OCI-LY7 (cell line): ENCODE results near the gene NUP210. TPM values are rescaled to one million over a fixed set of nuclear protein-coding genes. Genes with fewer than 3 reads are reported as not detected.

ENCODE experiments used
- BruUV-seq: library from RNA; stranded (reverse); fragments of 400-500 nt; replicated peaks from 2 replicates; lab custom pipeline; 2021; lab: Mats Ljungman, UMichigan
- CTCF ChIA-PET: fragments of 300-600 bp; sonication (Branson Sonifier 250); formaldehyde crosslinking; loops from one replicate; lab custom pipeline; 2022; ENCODE audit warnings: antibody characterized with exemption; ENCODE audit not compliant: unreplicated experiment; lab: Charles Lee
- POLR2A ChIA-PET: fragments of 300-600 bp; sonication (Branson Sonifier 250); formaldehyde crosslinking; loops from one replicate; lab custom pipeline; 2022; ENCODE audit warnings: antibody characterized with exemption; lab: Charles Lee
- DNase-seq: peaks from one replicate; pipeline ENCODE4 v3.0.0-alpha.2; 2015; ENCODE audit warnings: low spot score
- H2AFZ ChIP-seq: fragments of 200-600 bp; sonication (generic), shearing (Covaris generic); 2 replicates; pipeline ENCODE4 v1.6.1; 2014; ENCODE audit warnings: mild to moderate bottlenecking, antibody characterized with exemption, low read length, moderate library complexity
- H3K27ac ChIP-seq: fragments of 200-600 bp; sonication (generic); 2 replicates; pipeline ENCODE4 v1.5.1; 2014; ENCODE audit warnings: mixed run types, low read depth, mild to moderate bottlenecking, moderate library complexity, low read length, inconsistent platforms; ENCODE audit not compliant: poor library complexity, severe bottlenecking
- H3K36me3 ChIP-seq: fragments of 200-600 bp; sonication (generic); 2 replicates; pipeline ENCODE4 v1.6.1; 2014; ENCODE audit warnings: mild to moderate bottlenecking, antibody characterized with exemption, low read length, moderate library complexity, mixed read lengths; ENCODE audit not compliant: insufficient read depth
- H3K4me1 ChIP-seq: fragments of 200-600 bp; sonication (generic); 2 replicates; pipeline ENCODE4 v1.5.1; 2014; ENCODE audit warnings: mild to moderate bottlenecking, low read length; ENCODE audit not compliant: insufficient read depth, poor library complexity, severe bottlenecking
- H3K4me2 ChIP-seq: fragments of 200-600 bp; sonication (generic); 2 replicates; pipeline ENCODE4 v1.6.1; 2014; ENCODE audit warnings: mild to moderate bottlenecking, low read length
- H3K4me3 ChIP-seq: fragments of 200-600 bp; sonication (generic); 2 replicates; pipeline ENCODE4 v1.5.1; 2014; ENCODE audit warnings: mild to moderate bottlenecking, low read depth, low read length; ENCODE audit not compliant: poor library complexity, severe bottlenecking
- H3K79me2 ChIP-seq: fragments of 200-600 bp; sonication (generic); 2 replicates; pipeline ENCODE4 v1.6.1; 2016; ENCODE audit warnings: low read depth, mild to moderate bottlenecking, low read length, moderate library complexity, mixed read lengths; ENCODE audit not compliant: insufficient read depth
- H3K9me2 ChIP-seq: fragments of 200-600 bp; sonication (generic); 2 replicates; pipeline ENCODE4 v1.6.1; 2016; ENCODE audit warnings: mild to moderate bottlenecking, low read length, mixed read lengths; ENCODE audit not compliant: insufficient read depth
- H3K9me3 ChIP-seq: fragments of 200-600 bp; sonication (generic); 2 replicates; pipeline ENCODE4 v1.6.1; 2014; ENCODE audit warnings: mild to moderate bottlenecking, mixed run types, low read length, mixed read lengths
- H4K20me1 ChIP-seq: fragments of 200-600 bp; sonication (generic); 2 replicates; pipeline ENCODE4 v1.6.1; 2014; ENCODE audit warnings: mild to moderate bottlenecking, antibody characterized with exemption, low read length, moderate library complexity, mixed read lengths; ENCODE audit not compliant: insufficient read depth
- EZH2phosphoT487 ChIP-seq: fragments of 200-600 bp; sonication (generic); IDR thresholded peaks from 2 replicates; pipeline ENCODE4 v1.6.1; 2018; ENCODE audit warnings: low read depth, borderline replicate concordance, mild to moderate bottlenecking, mixed run types, antibody characterized with exemption, low read length, moderate library complexity, mixed read lengths
- intact Hi-C: fragments of 100-400 bp; cut with micrococcal nuclease; formaldehyde crosslinking; loops from one replicate; pipeline ENCODE4 v1.10.0; 2022; ENCODE audit not compliant: unreplicated experiment
- total RNA-seq, 2 experiments: library from RNA; depleted of rRNA in 1 of 2; stranded (reverse); fragments of >200 nt in 1 of 2; shearing (Covaris generic) in 1 of 2; gene quantifications; 2 replicates each; pipeline ENCODE4 v1.2.3, GENCODE V29; 2014 to 2022
- TF ChIP-seq, protein P1 (sequence below): fragments of 200-600 bp; sonication (generic); conservative IDR thresholded peaks from 2 replicates; pipeline ENCODE4 v1.5.1; 2014; ENCODE audit warnings: mild to moderate bottlenecking, antibody characterized with exemption, low read length, moderate library complexity, mixed read lengths

The NUP210 gene
- total RNA-seq, 2 experiments from 2014 or later: 195 to 232 TPM

DNA sequence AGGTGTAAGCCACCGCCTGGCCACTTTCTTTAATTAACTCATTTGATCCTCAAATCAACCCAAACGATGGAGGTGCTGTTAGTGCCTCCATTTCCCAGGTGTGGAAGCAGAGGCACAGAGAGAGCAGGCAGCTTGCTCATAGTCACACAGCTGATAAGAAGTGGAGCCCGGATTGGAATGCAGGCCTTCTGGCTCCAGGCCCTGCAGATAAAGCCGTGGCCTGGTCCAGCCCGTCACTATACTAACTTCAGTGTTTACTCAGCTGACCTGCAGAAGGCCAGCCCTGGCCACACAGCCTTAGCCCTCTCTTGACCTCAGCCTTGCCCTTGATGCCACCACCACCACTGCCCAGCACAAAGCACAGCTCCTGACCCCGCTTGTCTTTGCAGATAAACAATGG, 116.7 kb downstream of the NUP210 start:
- H2AFZ ChIP-seq: no peak overlapping the region
- ChIA-PET CTCF (no interaction called here), POLR2A (no interaction called here)
- no peak overlapping the region for H3K27ac ChIP-seq
- DNase-seq: no peak
- no peak for TF ChIP-seq EZH2phosphoT487
- H3K9me3 ChIP-seq: no peaks in the 10 kb centered on the region
- no peak overlapping the region for H3K4me3 ChIP-seq
- no peak overlapping the region for H3K4me2 ChIP-seq
- peaks cover 17% of the 10 kb centered on the region for H3K4me1 ChIP-seq
- intact Hi-C loops: loop anchor here (5.0 kb wide), 2 partner anchors 211 to 626 kb away; no protein-coding TSS in a partner anchor
- no peaks in the 10 kb centered on the region; the same call in none of the 2 replicates for H3K36me3 ChIP-seq
- BruUV-seq: no TSS peak
- no peaks in the 10 kb centered on the region for H3K9me2 ChIP-seq
- H4K20me1 ChIP-seq: no peaks in the 10 kb centered on the region
- H3K79me2 ChIP-seq: no peaks in the 10 kb centered on the region

DNA sequence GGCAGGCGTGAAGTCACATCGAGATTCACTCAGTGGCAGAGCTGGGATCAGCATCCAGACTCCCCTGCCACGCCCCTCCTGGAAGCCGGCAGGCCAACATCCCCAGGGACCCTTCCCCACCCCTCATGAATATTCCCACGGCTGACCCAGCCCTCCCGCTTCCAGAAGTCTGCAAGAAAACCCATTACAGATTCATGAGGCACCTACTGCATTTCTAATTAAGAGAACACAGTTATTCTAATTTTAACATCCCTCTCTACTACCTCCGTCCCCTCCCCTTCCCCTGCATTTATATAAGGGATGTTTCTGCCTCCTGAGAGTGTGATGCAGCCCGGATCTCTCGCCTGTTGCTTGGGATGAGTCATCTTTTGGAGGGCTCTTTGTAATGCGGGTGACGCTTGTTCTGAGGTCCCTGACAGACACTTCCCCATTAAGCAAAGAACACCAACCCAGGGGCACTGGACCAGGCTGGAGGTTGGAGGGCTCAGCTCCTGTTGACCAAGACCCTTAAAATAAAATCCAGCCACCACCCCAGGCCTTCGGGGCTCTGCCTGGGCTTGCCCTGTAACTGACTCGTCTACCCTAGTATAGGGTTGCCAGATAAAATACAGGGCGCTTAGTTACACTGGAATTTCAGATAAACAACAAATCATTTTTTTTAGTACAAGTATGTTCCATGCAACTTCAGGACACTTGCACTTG, 118.7 kb downstream of the NUP210 start:
- CTCF ChIA-PET: no interaction called here
- intact Hi-C loops: loop anchor here (5.0 kb wide), 2 partner anchors 209 to 624 kb away; no protein-coding TSS in a partner anchor
- TF ChIP-seq, protein P1, sequence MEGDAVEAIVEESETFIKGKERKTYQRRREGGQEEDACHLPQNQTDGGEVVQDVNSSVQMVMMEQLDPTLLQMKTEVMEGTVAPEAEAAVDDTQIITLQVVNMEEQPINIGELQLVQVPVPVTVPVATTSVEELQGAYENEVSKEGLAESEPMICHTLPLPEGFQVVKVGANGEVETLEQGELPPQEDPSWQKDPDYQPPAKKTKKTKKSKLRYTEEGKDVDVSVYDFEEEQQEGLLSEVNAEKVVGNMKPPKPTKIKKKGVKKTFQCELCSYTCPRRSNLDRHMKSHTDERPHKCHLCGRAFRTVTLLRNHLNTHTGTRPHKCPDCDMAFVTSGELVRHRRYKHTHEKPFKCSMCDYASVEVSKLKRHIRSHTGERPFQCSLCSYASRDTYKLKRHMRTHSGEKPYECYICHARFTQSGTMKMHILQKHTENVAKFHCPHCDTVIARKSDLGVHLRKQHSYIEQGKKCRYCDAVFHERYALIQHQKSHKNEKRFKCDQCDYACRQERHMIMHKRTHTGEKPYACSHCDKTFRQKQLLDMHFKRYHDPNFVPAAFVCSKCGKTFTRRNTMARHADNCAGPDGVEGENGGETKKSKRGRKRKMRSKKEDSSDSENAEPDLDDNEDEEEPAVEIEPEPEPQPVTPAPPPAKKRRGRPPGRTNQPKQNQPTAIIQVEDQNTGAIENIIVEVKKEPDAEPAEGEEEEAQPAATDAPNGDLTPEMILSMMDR: no peak
- no peak for TF ChIP-seq EZH2phosphoT487
- Histone ChIP-seq H3K4me1 (peaks cover 28% of the 10 kb centered on the region), H3K4me3 (no peak overlapping the region), H3K36me3 (no peaks in the 10 kb centered on the region), H3K9me3 (no peaks in the 10 kb centered on the region), H3K9me2 (no peaks in the 10 kb centered on the region), H3K4me2 (no peak overlapping the region), H4K20me1 (no peaks in the 10 kb centered on the region), H3K27ac (no peak overlapping the region), H3K79me2 (no peaks in the 10 kb centered on the region), H2AFZ (no peak overlapping the region)
- POLR2A ChIA-PET: no interaction called here
- no TSS peak for BruUV-seq
- no peak for DNase-seq

DNA sequence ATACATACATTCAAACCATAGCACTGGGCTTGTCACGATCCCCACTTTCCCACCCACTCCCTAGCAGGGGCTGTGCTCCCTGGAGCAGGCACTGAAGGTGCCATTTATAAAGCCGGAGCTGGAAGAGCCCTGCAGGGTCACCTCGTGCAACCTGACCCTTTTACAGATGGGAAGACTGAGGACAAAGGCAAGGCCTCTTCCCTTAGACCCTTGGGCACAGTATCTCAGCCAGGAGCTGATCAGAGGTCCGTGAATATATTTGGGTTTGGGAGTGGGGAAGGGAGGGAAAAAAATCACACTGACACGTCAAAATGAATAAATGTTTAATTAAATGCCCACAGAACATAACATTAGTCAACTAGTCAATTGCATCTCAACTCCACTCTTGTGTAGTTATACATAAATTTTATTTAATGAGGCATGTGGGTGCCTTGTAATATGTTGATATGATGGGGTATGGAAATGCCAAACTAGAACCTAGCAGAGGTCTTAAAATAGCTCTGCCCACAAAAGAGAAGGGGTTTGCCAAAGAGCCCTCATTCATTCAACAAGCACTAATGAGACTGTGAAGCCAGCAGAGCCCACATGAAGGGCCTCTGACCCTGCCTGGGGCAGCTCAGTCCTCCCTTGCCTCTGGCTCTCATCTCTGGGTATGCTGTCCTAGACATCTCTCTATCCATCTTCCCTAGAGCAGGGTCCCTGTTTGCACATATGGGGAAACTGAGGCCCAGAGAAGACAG, 119.4 kb downstream of the NUP210 start:
- ChIA-PET CTCF (no interaction called here), POLR2A (interaction anchor here (0.6 kb wide), 1 partner anchor 327 kb away, joined by 3 read pairs; no protein-coding TSS in a partner anchor)
- intact Hi-C loops: loop anchor here (5.0 kb wide), 2 partner anchors 208 to 623 kb away; no protein-coding TSS in a partner anchor

More for the DNA sequence above, 119.4 kb downstream of the NUP210 start:
- H3K4me3 ChIP-seq: no peak overlapping the region
- H3K36me3 ChIP-seq: no peaks in the 10 kb centered on the region
- no TSS peak for BruUV-seq
- H3K27ac ChIP-seq: no peak overlapping the region
- TF ChIP-seq, protein P1: no peak
- no peak for TF ChIP-seq EZH2phosphoT487
- H3K4me2 ChIP-seq: no peak overlapping the region
- peaks cover 30% of the 10 kb centered on the region for H3K4me1 ChIP-seq
- H3K79me2 ChIP-seq: no peaks in the 10 kb centered on the region
- no peak overlapping the region for H2AFZ ChIP-seq
- DNase-seq: no peak
- no peaks in the 10 kb centered on the region for H4K20me1 ChIP-seq
- H3K9me2 ChIP-seq: no peaks in the 10 kb centered on the region
- H3K9me3 ChIP-seq: no peaks in the 10 kb centered on the region
